ENCODE data around the gene PRXL2C.
A peak's percentile ranks its signal among the peaks of the same experiment; 100 is the strongest.

Gene PRXL2C

GRCh38 chr9:96626912-96627311, 28.2 kb downstream of the PRXL2C start:
- CTCF ChIA-PET, result interaction anchor here (1.2 kb wide), 1 partner anchor 16 kb away, joined by 3 read pairs; no protein-coding TSS in a partner anchor
- no peak for TF ChIP-seq CTCF (IDR thresholded peaks at IDR 0.05; ENCODE audit: control extremely low read depth, extremely low read depth, low read depth, missing control alignments)
- no peak for DNase-seq (ENCODE audit: extremely low spot score)
- POLR2A ChIA-PET, result no interaction called here

GRCh38 chr9:96621618-96622017, 33.5 kb downstream of the PRXL2C start:
- ChIA-PET POLR2A (no interaction called here), CTCF (no interaction called here)
- TF ChIP-seq CTCF (IDR thresholded peaks at IDR 0.05; ENCODE audit: control extremely low read depth, extremely low read depth, low read depth, missing control alignments), result no peak
- DNase-seq (ENCODE audit: extremely low spot score), result no peak

- DNase-seq (ENCODE audit: extremely low spot score), result no peak
- ChIA-PET POLR2A (no interaction called here), CTCF (interaction anchor here (0.9 kb wide), 1 partner anchor 11 kb away, joined by 3 read pairs; no protein-coding TSS in a partner anchor)
- no peak for TF ChIP-seq CTCF (IDR thresholded peaks at IDR 0.05; ENCODE audit: control extremely low read depth, extremely low read depth, low read depth, missing control alignments)
Measured at GRCh38 chr9:96620832-96621269, 34.3 kb downstream of the PRXL2C start.

- no peak for DNase-seq (ENCODE audit: extremely low spot score)
- CTCF ChIA-PET, result no interaction called here
- POLR2A ChIA-PET, result no interaction called here
- TF ChIP-seq CTCF (IDR thresholded peaks at IDR 0.05; ENCODE audit: control extremely low read depth, extremely low read depth, low read depth, missing control alignments), result no peak
Measured at GRCh38 chr9:96620181-96620514, 35.0 kb downstream of the PRXL2C start.

GRCh38 chr9:96619491-96620180, 35.5 kb downstream of the PRXL2C start, which contains the start of gene CDC14B:
TSS of gene CDC14B (minus strand) at chr9:96619843. CDS start at chr9:96619378, 465 bp downstream.
- DNase-seq (ENCODE audit: extremely low spot score), result peak; percentile 63
- CTCF ChIA-PET, result no interaction called here
- TF ChIP-seq CTCF (IDR thresholded peaks at IDR 0.05; ENCODE audit: control extremely low read depth, extremely low read depth, low read depth, missing control alignments), result peak; percentile 39
- POLR2A ChIA-PET, result no interaction called here

- ChIA-PET POLR2A (no interaction called here), CTCF (no interaction called here)
- no peak for DNase-seq (ENCODE audit: extremely low spot score)
- no peak for TF ChIP-seq CTCF (IDR thresholded peaks at IDR 0.05; ENCODE audit: control extremely low read depth, extremely low read depth, low read depth, missing control alignments)
Measured at GRCh38 chr9:96619124-96619465, 36.0 kb downstream of the PRXL2C start.

All from GM10248 (cell line).